CD4-positive, alpha-beta T cell treated with Interleukin-4 for 4 hours (primary cell): ENCODE results near the gene TSSC4.

Source experiments
- DNase-seq: peaks from one replicate; pipeline ENCODE4 v3.0.0-alpha.2; 2020

Gene TSSC4

DNA sequence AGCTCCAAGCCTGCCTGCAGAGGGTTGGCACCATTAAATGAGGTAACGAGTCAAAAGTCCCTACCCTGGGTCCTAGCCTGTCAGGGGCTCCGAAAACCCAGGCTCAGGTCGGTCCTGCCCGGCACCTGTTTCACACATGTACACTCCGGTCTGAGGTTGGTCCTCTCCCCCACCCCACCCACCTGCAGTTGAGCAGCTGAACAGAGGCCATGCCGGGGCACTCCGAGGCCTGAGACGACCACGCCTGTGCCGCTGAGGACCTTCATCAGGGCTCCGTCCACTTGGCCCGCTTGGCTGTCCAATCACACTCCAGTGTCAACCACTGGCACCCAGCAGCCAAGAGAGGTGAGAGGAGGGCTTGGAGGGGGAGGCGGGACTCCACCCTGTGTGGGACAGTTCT lies 1.6 kb downstream of the TSSC4 start:
- DNase-seq: no peak

DNA sequence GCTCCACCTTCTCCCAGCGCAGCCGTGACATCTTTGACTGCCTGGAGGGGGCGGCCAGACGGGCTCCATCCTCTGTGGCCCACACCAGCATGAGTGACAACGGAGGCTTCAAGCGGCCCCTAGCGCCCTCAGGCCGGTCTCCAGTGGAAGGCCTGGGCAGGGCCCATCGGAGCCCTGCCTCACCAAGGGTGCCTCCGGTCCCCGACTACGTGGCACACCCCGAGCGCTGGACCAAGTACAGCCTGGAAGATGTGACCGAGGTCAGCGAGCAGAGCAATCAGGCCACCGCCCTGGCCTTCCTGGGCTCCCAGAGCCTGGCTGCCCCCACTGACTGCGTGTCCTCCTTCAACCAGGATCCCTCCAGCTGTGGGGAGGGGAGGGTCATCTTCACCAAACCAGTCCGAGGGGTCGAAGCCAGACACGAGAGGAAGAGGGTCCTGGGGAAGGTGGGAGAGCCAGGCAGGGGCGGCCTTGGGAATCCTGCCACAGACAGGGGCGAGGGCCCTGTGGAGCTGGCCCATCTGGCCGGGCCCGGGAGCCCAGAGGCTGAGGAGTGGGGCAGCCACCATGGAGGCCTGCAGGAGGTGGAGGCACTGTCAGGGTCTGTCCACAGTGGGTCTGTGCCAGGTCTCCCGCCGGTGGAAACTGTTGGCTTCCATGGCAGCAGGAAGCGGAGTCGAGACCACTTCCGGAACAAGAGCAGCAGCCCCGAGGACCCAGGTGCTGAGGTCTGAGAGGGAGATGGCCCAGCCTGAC lies 2.5 kb downstream of the TSSC4 start:
- no peak for DNase-seq

DNA sequence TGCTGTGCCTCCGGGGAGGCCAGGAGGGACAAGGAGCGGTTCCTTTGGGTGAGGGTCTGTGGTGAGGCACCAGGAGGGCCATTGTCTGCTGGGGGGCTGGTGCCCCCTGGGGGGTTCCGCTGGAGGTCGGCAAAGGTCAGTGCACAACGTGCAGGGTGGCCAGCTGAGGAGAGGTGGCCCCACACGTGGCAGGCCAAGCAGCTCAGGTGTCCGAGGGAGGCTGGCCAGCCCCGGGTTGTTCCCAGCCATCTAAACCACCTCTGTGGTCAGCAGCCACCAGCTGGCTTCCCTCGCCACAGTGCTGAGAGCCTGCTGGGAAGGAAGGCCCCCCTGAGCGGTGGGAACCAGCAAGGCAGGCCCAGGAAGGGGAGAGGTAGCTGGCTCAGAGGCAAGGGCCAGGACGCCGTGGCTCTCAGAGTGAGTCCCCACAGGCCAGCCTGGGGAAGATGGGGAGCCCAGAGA lies 4.2 kb downstream of the TSSC4 start:
- no peak for DNase-seq

DNA sequence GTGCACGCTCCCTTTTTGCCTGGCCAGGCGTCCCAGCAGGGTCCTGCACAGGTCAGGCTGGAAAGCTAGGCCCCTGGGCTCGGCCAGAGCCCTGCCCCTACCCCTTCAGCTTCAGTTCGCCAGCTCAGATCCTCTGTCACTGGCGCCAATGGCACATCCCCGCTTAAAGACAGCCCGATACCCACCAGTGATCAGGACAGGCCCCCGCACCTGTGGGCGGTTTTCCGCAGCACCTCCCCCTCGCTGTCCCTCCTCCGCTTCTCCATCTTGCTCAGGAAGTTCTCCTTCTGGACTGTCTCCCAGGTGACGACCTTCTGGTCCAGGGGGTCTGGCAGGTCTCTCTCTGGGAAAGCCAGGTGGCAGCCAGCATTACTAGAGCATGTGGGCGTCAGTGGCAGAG lies 5.9 kb downstream of the TSSC4 start:
- no peak for DNase-seq

DNA sequence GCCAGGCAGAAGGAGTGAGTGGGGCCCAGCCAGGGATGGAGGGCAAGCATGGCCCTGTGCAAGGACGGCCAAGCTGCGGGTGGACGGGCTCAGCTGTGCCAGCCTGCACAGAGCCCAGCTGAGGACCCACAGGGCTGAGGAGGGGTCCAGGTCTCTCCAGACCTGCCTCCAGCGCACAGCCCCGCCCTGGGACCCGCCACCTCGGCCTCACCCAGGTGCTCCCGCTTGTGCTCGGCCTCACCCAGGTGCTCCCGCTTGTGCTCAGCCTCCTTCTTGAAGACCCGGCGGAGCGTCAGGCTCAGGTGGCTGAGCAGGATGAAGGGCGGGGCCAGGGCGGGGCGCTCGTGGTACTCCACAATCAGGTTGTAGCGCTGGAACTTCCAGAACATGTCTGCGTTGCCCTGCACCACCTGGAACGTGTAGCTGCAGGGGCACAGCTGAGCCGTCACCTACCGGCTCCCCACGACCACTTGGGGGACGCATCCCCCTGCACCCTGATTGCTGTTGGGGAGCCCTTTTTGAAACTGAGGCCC lies 6.4 kb downstream of the TSSC4 start:
- no peak for DNase-seq

DNA sequence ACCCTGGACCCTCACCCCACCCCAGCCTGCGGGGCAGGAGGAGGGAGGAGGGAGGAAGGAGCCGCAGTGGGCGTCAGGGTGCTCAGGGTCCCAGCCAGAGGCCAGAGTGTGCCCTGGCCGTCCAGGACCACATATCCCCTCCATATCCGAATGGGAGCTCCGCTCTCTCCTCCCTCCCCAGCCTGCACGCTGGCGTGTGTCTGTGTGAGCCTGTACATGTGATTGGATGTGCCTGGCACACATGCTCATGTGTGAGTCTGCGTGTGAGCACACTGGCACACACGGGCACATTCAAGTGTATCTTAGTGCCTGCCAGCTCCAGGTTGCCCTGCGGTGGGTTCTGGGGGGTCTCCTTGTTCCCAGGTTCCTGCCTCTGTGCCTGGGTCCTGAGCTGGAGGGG lies 8.1 kb downstream of the TSSC4 start:
- no peak for DNase-seq

DNA sequence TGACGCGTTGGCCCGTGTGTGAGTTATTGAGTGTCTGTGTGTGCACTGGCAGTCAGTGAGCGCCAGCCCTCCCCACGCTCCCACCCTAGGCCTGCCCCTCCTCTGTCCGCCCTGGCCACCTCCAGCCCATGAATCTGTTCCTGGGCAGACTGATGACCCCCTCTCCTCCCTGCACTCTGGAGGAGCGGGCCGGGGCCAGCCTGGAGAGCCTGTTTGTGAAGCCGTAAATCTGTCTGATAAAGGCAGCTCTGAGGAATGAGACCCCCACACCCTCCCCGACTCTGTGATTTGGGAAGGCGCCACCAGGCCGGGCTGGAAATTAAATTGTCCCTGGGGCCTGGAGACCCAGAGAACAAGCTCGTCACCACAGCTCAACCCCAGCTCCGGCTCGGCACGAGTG lies 8.6 kb downstream of the TSSC4 start:
- no peak for DNase-seq

DNA sequence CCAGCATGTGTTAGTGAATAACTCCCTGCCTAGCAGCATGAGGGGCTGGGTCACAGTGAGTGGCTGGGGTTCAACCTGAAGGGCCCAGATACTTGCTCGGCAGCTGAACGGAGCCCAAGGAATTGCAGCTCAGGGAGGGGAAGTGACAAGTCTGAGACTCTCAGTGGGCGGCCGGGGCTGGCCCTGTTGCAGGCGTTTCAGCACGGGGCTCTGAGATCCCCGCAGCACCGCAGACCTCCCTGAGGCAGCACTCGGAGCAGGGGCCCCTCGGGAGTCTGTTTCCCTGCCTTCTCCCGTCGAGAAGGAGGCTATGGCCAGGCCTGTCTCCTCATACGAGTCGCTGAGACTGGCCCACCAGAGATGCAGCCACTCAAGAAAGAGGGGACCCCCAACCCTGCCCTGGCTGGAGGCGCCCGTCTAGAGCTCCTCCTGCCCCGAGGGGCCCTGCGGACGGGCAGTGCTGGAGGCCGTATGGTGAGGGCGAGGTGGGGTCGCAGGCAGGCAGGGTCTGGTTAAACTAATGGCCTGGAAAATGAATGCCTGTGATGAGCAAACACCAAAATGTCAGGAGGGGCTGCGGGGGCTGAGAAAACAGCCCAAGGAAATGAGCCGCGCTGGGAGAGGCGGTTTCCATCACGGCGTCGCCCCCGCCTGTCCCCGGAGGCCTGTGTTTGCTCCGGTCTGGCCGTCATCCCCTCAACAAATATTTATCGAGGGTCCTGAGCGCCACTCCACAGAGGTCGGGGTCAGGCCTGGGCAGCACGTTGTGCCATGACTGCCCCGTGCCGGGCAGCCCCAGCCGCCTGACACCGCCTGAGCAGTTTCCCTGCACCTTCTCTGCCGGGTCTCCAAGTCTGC lies 9.3 kb downstream of the TSSC4 start:
- DNase-seq: no peak

DNA sequence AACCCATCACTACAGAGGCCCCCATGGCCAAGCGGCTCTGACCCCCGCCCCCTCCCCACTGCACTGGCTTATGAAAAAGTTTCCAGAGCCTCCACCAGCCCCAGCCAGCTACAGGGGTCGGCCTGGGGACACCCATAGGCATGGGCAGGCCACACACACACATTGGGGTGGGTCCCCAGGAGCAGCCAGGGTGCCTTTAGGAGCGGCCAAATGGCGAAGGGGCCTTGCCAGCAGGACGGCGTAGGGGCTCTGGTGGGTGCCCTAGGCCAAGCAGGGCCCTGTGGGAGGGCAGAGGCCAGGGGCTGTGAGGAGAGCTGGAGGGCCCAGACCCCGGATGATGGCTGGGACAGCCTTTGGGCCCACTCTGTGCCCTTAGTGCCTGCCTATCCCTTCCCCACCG lies 10.1 kb downstream of the TSSC4 start:
- no peak for DNase-seq

DNA sequence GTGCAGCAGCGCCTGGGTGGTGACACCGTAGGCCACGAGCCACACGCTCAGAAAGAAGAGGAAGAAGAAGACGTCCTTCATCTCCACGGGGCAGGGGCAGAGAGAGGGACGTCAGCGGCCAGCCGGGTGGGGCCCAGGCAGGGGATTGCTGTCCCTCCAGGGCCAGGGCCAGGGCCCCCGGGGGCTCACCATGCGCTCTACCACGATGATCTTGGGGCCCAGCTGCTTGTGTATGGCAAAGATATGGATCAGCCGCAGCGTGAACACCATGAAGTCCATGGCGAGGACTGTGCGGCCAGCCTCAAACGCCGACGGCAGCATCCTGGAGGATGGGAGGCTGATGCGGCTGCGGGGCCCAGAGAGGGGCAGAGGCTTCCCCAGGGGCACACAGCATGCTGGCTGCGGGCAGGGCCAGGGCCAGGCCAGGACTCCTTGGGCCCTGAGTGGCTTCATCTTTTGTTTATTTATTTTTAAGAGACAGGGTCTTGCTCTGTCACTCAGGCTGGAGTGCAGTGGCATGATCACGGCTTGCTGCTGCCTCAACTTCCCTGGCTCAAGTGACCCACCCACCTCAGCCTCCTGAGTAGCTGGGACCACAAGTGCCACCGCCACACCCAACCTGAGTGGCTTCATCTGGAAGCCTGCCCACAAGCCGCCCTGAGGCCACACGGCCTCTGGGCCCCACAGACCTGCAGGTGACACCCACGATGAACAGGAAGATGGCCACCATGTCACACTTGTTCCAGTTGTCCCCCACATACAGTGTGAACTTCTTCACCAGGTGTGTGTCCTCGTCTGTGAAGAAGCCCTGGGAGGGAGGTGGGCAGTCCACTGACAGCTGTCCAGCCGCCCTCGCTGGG lies 11.1 kb downstream of the TSSC4 start:
- DNase-seq: no peak

DNA sequence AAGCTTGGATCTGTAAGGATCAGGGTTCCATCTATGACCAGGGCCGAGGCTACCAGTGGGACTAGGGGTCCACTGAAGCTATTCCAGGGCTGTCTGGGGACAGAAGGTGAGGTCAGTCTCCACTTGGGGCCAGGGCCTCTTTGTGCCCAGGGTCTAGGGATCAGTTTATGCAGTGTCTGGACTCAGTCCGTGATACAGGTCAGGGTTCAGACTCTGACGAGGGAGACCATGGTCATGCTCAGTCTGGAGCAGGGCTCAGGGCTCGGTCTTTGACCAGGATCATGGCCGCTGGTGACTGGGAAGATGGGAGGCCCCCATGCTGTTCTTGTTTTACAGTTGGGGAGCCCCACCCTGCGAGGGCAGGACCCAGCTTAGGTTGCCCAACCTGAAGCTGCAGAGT lies 11.8 kb downstream of the TSSC4 start:
- no peak for DNase-seq

DNA sequence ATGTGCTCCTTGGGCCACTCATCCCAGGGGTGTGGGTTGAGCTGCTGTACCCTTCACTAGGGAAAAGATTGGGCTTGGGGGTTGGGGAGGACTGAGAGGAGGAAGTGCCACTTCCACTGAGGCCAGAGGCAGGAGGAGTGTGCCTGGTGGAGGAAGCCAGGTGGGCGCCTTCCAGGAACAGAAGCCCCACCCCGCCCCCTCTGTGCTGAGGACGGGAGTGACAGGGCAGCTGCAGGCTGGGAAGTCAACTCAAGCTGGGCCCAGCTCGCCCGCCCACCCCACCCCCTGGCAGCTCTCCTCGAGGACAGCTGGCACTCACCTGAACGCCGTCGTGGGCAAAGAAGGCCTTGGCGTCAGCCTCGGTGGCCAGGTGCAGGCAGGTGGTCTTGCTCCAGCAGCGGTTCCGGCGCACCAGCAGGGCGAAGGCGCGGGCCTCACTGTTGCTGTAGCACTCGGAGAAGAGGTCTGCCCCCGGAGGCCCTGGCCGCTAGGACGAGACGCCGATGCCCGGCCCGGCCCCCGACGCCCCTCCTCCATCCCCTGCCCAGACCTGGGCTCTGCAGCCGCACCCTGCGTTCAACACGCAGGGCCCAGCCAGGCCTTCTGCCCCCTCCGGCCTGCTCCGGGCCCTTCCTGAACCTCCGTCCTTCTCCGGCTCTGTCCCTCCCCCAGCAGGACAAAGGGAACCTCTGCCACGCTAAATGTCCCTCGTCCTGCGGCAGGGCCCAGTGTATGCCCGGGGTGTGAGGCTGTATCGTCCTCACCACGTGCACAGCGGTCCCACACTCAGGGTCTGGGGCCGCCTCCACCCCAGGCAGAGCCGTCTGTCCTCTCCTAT lies 13.4 kb downstream of the TSSC4 start:
- no peak for DNase-seq

DNA sequence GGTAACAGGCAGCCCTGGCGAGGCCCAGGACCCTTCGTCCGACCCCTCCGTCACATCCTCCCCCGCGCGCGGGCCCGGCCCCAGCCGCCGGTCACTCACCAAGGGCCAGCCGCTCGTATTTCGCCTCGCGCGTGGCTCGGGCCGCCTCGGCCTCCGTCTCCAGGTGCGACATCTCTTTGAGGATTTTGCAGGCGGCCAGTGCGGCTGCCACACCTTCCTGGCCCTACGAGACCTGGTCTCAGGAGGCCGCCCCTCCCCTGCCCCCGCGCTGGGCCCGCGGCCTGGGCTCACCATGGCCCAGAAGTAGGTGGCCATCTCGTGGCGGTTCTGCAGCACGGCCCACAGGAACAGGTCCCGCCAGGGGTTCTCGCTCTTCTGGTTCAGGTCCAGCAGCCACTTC lies 14.1 kb downstream of the TSSC4 start:
- DNase-seq: no peak

DNA sequence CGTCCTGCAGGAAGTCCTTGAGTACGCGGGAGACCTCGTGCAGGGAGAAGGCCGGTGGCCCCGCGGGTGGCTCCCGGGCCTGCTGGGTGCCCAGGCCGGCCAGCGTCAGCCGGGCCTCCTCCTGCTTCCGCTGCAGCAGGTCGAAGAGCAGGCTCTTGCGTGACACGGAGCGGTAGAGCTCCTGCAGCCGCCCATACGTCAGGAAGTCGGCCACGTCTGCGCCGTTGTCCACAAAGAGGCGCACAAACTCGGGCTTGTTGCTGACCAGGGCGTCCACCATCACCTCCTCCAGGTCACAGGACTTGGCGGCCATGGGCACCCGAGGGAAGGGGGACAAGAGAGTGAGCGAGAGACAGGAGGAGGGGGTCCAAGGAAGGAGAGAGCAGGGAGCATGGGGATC lies 14.6 kb downstream of the TSSC4 start:
- no peak for DNase-seq

DNA sequence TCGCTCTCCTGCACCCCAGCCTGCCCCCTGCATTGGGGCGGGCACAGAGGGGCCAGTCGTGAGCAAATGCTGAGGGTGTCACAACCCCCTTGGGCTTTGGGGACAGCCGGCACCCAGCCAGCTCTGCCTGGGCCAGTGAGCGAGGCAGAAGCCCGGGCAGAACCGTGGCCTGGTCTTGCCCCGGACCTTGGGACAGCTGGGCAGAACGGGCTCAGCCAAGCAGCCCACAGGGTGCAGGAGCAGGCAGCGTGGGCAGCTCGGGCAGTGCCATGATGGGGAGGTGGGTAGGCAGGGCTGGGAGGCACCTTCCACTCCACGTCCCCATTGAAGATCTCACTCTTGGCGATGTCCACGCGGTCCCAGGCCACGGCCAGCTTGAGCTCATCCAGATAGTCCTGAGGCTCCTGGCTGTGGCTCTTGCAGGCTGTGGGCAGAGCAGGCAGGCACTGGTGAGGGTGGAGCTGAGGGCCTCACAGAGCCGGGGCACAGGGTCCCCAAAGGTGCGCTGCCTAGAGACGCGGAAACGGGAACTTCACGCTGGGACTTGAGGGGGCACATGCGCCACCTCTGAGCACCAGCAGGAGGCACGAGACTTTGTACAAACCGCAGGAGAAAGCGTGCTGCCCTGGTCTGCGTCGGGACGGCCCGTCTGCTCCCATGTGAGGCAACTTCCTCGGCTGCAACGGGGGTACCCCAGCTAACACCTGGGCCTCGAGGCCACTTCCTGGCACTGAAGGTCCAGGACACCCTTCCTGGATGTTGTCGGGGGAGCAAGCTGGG lies 15.2 kb downstream of the TSSC4 start:
- no peak for DNase-seq

DNA sequence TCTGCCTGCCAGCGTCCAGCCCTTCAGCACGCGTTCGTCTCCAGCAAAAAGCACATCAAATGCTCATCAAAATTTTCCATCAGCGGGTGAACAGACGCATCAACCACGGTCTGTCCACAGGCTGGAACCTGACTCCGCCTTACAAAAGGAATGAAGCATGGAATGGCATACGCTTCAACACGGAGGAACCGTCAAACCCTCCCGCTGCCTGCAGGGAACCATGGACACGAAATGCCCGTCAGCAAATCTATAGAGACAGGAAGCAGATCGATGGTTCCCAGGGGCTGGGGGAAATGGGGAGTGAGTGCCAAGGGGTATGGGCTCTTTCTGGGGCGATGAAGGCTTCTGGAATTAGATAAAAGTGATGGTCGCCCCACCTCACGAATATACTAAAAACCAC lies 16.2 kb downstream of the TSSC4 start:
- DNase-seq: no peak

DNA sequence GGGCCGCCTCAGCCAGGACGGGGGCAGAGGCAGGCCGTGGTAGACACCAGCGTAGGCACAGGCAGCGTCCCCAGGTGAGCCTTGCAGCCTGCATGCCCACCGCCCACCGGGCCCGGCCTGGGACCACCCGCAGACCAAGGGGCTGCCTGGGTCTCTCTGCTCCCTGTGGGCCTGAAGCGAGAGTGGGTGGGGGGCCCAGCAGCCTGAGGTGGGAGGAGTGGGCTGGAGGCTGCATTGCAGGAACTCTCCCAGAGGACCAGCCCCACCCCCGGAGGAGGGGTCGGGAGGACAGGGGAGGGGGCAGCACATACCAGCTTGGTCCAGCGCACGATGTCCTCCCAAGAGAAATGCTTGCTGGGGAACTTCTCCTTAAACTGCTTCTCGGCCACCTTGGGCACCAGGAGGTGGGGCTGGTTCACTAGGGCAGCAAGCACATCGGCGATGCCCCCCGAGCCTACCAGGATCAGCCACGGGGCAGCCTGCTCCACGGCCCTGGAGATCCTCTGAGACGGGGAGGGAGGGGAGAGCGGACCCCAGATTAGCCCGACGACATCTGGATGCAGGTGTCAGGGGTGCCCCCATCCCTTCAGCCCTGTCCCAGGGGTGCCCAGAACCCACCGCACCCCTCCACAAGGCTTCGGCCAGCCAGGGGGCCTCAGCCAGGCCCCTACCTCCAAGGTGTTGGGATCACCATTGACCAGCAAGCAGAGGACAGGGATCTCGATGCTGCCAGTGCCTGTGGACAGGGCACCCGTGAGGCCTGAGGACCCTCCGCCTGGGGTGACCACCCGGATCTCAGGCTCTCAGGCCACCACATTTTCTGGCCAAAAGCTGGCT lies 17.5 kb downstream of the TSSC4 start:
- DNase-seq: no peak

DNA sequence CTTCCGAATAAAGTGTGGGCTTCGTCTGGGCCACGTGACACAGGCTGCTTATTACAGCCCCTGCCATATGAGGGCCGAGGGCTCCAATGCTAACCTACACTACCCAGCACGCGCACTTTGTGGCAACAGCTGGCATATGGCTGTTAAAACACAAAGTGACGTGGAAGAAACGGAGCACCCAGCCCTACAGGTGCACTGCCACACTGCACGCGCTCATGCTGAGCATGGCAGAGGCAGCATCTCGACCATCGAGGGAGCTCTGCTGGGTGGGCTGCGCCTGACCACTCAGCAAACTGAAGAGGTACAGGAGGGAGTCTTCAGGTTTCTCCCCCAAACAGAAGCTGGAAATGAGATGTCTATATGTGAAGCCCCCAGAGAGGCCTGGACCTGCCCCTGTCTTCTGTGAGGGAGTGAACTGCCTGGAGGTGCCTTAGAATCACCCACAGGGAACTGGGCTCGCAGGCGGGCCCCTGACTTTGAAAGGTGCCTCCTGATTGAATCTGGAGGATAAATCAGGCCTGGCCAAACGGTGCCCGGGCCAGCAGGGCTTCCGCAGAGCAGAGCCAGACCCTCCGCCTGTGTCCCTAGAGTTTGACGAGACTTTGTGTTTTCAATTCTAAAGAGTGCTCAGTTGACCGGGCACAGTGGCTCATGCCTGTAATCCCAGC lies 18.3 kb downstream of the TSSC4 start:
- DNase-seq: no peak

DNA sequence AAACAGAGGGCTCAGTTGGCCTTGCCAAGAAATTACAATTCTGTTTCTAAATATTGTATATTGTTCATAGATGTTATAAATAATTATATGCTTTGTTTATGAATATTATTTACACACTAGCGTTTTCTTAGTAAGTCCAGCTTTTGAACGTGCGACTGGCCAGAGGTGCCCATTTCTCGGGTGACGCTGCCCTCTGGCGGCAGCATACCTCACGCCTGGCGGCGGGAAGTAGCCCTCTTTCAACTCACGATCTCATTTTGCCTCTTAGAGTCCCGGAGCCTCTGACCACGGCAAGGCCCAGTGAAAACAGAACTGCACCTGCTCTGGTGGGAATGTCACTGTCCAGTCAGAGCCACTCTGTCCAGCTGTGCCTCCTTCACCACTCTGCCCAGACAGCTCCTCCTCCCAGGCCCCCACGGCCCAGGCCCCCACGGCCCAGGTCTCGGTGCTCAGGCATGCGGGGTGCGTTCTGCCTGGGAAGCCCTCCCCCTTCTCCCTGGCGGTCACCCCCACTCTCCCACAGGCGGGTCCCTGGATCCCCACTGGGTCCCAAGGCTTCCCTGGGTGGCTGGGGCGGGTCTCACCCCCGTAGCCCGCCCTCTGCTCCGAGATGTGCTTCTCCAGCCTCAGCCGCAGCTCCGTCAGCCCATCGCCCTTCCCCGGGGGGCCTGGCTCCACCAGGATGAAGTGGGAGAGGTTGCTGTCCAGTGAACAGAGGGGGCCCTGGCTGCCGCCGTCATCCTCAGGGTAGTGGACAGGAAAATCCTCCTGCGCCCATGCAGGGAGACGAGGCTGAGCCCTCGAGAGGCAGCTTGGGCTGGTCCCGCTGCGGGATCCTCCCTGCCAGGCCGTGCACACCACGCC lies 19.3 kb downstream of the TSSC4 start:
- peak; percentile 54 for DNase-seq
